ENCODE data around the gene ENO2. TPM values are rescaled to one million over a fixed set of nuclear protein-coding genes. Genes with fewer than 3 reads are reported as not detected.

Gene ENO2
- total RNA-seq = 16.2 and 19.3 TPM in 2 replicates

GRCh38 chr12:6914246-6914946 is at the start of gene ENO2:
ENO2 (plus strand) TSS chr12:6914580; CDS start chr12:6915833, 1,253 bp downstream.

GRCh38 chr12:6867413-6868210 is 46.8 kb upstream of the ENO2 start, which contains the start of gene TPI1:
TPI1 (plus strand) TSS chr12:6867531; CDS start chr12:6867567, 36 bp downstream.

GRCh38 chr12:6873094-6874014 is 41.0 kb upstream of the ENO2 start, which contains the start of gene SPSB2:
SPSB2 (minus strand) TSS chr12:6873303; CDS start chr12:6872901, 402 bp downstream.

GRCh38 chr12:6904280-6905276 is 9.8 kb upstream of the ENO2 start, which contains the start of gene LRRC23:
LRRC23 (plus strand) TSS chr12:6904822; CDS start chr12:6905634, 812 bp downstream.

GRCh38 chr12:6927379-6928021 is 13.1 kb downstream of the ENO2 start, which contains the start of gene ATN1:
ATN1 (plus strand) TSS chr12:6927959; CDS start chr12:6934002, 6,043 bp downstream.

GRCh38 chr12:6943722-6944380 is 29.5 kb downstream of the ENO2 start, which contains the start of the genes C12orf57 and RNU7-1:
C12orf57 (plus strand) TSS chr12:6944022; CDS start chr12:6944122, 100 bp downstream.
RNU7-1 (plus strand) TSS chr12:6943816.

GRCh38 chr12:6950811-6951540 is 36.6 kb downstream of the ENO2 start, which contains the start of gene PTPN6:
PTPN6 (plus strand) TSS chr12:6951356; CDS start chr12:6951513, 157 bp downstream.

Other genes with a start within 250 kb of the ENO2 start
- gene ZNF384, start 225.2 kb upstream of the ENO2 start, total RNA-seq = 9.2 and 10.6 TPM in 2 replicates
- 0.13 TPM in 1 of 2 replicates, not detected in the other for gene PIANP, start 213.8 kb upstream of the ENO2 start, total RNA-seq
- 143 and 164 TPM in 2 replicates for gene COPS7A, start 190.5 kb upstream of the ENO2 start, total RNA-seq
- 119 TPM in 2 replicates for gene MLF2, start 161.4 kb upstream of the ENO2 start, total RNA-seq
- 58.0 and 85.9 TPM in 2 replicates for gene PTMS, start 148.2 kb upstream of the ENO2 start, total RNA-seq
- gene LAG3, start 142.1 kb upstream of the ENO2 start, total RNA-seq = under 0.01 and 0.12 TPM in 2 replicates
- gene CD4, start 125.1 kb upstream of the ENO2 start, total RNA-seq = 3.1 and 7.5 TPM in 2 replicates
- gene GPR162, start 92.8 kb upstream of the ENO2 start, total RNA-seq = 5.7 and 7.9 TPM in 2 replicates
- gene P3H3, start 86.2 kb upstream of the ENO2 start, total RNA-seq = 90.6 and 104 TPM in 2 replicates
- 1.6 and 1.8 TPM in 2 replicates for gene GNB3, start 73.7 kb upstream of the ENO2 start, total RNA-seq
- 9.5 and 19.2 TPM in 2 replicates for gene CDCA3, start 63.3 kb upstream of the ENO2 start, total RNA-seq
- 98.9 and 128 TPM in 2 replicates for gene USP5, start 62.4 kb upstream of the ENO2 start, total RNA-seq
- gene TPI1, start 47.0 kb upstream of the ENO2 start, total RNA-seq = 769 and 1,187 TPM in 2 replicates
- 9.6 and 10.5 TPM in 2 replicates for gene SPSB2, start 41.3 kb upstream of the ENO2 start, total RNA-seq
- gene LRRC23, start 9.8 kb upstream of the ENO2 start, total RNA-seq = 12.4 and 12.7 TPM in 2 replicates
- 6.7 and 23.0 TPM in 2 replicates for gene ATN1, start 13.4 kb downstream of the ENO2 start, total RNA-seq
- not detected in 2 replicates for gene RNU7-1, start 29.2 kb downstream of the ENO2 start, total RNA-seq
- 114 and 150 TPM in 2 replicates for gene C12orf57, start 29.4 kb downstream of the ENO2 start, total RNA-seq
- gene PTPN6, start 36.8 kb downstream of the ENO2 start, total RNA-seq = not detected in 2 replicates
- gene PHB2, start 56.1 kb downstream of the ENO2 start, total RNA-seq = 103 and 125 TPM in 2 replicates
- 26.3 and 35.9 TPM in 2 replicates for gene EMG1, start 56.3 kb downstream of the ENO2 start, total RNA-seq
- gene LPCAT3, start 103.9 kb downstream of the ENO2 start, total RNA-seq = 7.3 and 13.2 TPM in 2 replicates
- gene C1S, start 146.1 kb downstream of the ENO2 start, total RNA-seq = 215 and 232 TPM in 2 replicates
- gene C1R, start 177.9 kb downstream of the ENO2 start, total RNA-seq = 69.8 and 146 TPM in 2 replicates
- 24.4 and 38.4 TPM in 2 replicates for gene C1RL, start 194.6 kb downstream of the ENO2 start, total RNA-seq
- gene RBP5, start 214.3 kb downstream of the ENO2 start, total RNA-seq = 0.19 TPM in 1 of 2 replicates, not detected in the other
- 7.0 and 7.9 TPM in 2 replicates for gene CLSTN3, start 215.8 kb downstream of the ENO2 start, total RNA-seq